Measurements from ENCODE around the gene BORA. TPM values are rescaled to one million over a fixed set of nuclear protein-coding genes. Genes with fewer than 3 reads are reported as not detected.
A peak's percentile ranks its signal among the peaks of the same experiment; 100 is the strongest.

The BORA gene
- total RNA-seq, 1 experiment from 2014 or later = 19.5 TPM

DNA sequence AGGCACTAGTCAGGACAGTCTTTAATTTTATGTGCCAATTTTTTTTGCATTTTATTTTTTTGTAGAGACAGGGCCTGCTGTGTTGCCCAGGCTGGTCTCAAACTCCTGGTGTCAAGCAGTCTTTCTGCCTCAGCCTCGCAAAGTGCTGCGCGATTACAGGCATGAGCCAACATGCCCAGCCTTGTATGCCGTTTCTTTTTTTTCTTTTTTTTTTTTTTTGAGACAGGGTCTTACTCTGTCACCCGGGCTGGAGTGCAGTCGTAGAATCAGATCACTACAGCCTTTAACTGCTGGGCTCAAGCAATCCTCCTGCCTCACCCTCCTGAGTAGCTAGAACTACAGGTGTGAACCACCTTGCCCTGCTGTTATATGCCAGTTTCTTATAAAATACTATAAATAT is 26.4 kb downstream of the BORA start:
- Histone ChIP-seq H2AFZ (no peak overlapping the region), H3K4me2 (no peak overlapping the region), H4K20me1 (ENCODE audit: insufficient read depth) (peaks cover 13% of the 10 kb centered on the region; the same call in 1 of the 2 replicates), H3K79me2 (ENCODE audit: low read depth) (no peaks in the 10 kb centered on the region), H3K27me3 (ENCODE audit: insufficient read depth, low read depth) (no peaks in the 10 kb centered on the region), H3K4me3 (no peak overlapping the region), H3K9me3 (ENCODE audit: insufficient read depth, low read depth) (no peaks in the 10 kb centered on the region), H3F3A (ENCODE audit: insufficient read depth, low read depth) (peaks cover 9% of the 10 kb centered on the region; the same call in 1 of the 2 replicates), H3K4me1 (replicated peaks; ENCODE audit: insufficient read depth) (no peaks in the 10 kb centered on the region), H3K36me3 (ENCODE audit: low read depth) (peaks cover 38% of the 10 kb centered on the region), H3K9me2 (ENCODE audit: insufficient read depth) (no peaks in the 10 kb centered on the region), H3K27ac (no peak overlapping the region)
- TF ChIP-seq, protein P1, sequence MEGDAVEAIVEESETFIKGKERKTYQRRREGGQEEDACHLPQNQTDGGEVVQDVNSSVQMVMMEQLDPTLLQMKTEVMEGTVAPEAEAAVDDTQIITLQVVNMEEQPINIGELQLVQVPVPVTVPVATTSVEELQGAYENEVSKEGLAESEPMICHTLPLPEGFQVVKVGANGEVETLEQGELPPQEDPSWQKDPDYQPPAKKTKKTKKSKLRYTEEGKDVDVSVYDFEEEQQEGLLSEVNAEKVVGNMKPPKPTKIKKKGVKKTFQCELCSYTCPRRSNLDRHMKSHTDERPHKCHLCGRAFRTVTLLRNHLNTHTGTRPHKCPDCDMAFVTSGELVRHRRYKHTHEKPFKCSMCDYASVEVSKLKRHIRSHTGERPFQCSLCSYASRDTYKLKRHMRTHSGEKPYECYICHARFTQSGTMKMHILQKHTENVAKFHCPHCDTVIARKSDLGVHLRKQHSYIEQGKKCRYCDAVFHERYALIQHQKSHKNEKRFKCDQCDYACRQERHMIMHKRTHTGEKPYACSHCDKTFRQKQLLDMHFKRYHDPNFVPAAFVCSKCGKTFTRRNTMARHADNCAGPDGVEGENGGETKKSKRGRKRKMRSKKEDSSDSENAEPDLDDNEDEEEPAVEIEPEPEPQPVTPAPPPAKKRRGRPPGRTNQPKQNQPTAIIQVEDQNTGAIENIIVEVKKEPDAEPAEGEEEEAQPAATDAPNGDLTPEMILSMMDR (conservative IDR thresholded peaks at IDR 0.05) = no peak
- no peak for TF ChIP-seq EZH2 (IDR thresholded peaks at IDR 0.05; ENCODE audit: low read depth)
- intact Hi-C loops (cut with micrococcal nuclease; ENCODE audit: unreplicated experiment) = no loop called here
- POLR2A ChIA-PET (ENCODE audit: unreplicated experiment) = no interaction called here
- DNase-seq = no peak
- CTCF ChIA-PET = no interaction called here
- BruUV-seq (replicated peaks) = no TSS peak

DNA sequence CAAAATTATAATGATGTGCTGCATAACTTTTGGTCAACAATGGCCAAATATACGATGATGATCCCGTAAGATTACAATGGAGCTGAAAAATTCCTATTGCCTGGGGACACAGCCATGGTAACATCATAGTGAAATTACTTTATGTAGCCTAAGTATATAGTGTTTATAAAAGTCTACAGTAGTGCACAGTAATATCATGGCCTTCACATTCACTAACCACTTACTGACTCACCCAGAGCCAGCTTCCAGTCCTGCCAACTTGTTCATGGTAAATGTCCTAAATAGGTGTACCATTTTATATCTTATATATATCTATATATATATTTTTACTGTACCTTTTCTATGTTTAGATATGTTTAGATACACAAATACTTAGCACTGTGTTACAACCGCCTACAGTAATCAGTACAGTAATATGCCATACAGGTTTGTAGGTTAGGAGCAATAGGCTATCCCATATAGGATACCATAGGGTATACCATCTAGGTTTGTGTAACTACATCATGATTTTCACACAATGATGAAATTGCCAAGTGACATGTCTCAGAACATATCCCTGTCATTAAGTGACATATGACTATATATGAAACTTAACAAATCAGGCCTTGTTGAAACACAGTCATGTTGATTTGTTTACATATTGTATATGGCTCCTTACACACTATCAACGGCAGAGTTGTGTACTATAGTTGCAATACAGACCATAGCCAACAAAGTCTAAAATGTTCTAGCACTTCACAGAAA is 30.2 kb downstream of the BORA start:
- H3K9me3 ChIP-seq (ENCODE audit: insufficient read depth, low read depth) = no peaks in the 10 kb centered on the region
- H3F3A ChIP-seq (ENCODE audit: insufficient read depth, low read depth) = peaks cover 12% of the 10 kb centered on the region; the same call in 1 of the 2 replicates
- no peak overlapping the region for H3K27ac ChIP-seq
- peaks cover 5% of the 10 kb centered on the region; the same call in 1 of the 2 replicates for H4K20me1 ChIP-seq (ENCODE audit: insufficient read depth)
- H3K4me2 ChIP-seq = no peak overlapping the region
- peaks cover 51% of the 10 kb centered on the region for H3K36me3 ChIP-seq (ENCODE audit: low read depth)
- no peak overlapping the region for H3K4me3 ChIP-seq
- ChIA-PET POLR2A (ENCODE audit: unreplicated experiment) (no interaction called here), CTCF (no interaction called here)
- no peak for TF ChIP-seq EZH2 (IDR thresholded peaks at IDR 0.05; ENCODE audit: low read depth)
- TF ChIP-seq, protein P1 (conservative IDR thresholded peaks at IDR 0.05) = no peak
- intact Hi-C loops (cut with micrococcal nuclease; ENCODE audit: unreplicated experiment) = no loop called here
- H2AFZ ChIP-seq = no peak overlapping the region
- H3K27me3 ChIP-seq (ENCODE audit: insufficient read depth, low read depth) = no peaks in the 10 kb centered on the region
- no peaks in the 10 kb centered on the region for H3K9me2 ChIP-seq (ENCODE audit: insufficient read depth)
- BruUV-seq (replicated peaks) = TSS peak; percentile 3
- no peak for DNase-seq
- H3K79me2 ChIP-seq (ENCODE audit: low read depth) = no peaks in the 10 kb centered on the region
- H3K4me1 ChIP-seq (replicated peaks; ENCODE audit: insufficient read depth) = no peaks in the 10 kb centered on the region

DNA sequence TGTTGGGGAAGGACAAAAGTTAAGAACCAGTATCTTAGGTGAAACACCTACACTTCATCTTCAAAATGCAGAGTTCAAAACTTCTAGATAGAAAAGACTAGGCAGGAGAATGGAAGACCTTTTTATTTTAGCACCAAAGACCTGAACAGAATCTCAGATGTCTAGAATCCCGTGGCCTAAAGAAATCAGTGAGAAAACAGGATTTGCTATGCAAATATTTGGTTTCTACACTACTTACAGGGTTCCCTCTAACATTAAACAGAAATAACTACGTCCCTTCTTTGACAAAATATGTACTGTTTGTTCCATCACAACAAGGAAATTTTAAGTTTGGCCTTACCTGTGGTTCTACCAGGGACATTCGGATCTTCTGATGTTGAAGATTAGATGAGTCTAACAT is 32.5 kb downstream of the BORA start:
- POLR2A ChIA-PET (ENCODE audit: unreplicated experiment) = no interaction called here

More for the DNA sequence above, 32.5 kb downstream of the BORA start:
- H3F3A ChIP-seq (ENCODE audit: insufficient read depth, low read depth) = peaks cover 12% of the 10 kb centered on the region; the same call in 1 of the 2 replicates
- CTCF ChIA-PET = no interaction called here
- H3K4me2 ChIP-seq = no peak overlapping the region
- peaks cover 44% of the 10 kb centered on the region for H3K36me3 ChIP-seq (ENCODE audit: low read depth)
- peaks cover 5% of the 10 kb centered on the region; the same call in 1 of the 2 replicates for H4K20me1 ChIP-seq (ENCODE audit: insufficient read depth)
- no peaks in the 10 kb centered on the region for H3K9me2 ChIP-seq (ENCODE audit: insufficient read depth)
- intact Hi-C loops (cut with micrococcal nuclease; ENCODE audit: unreplicated experiment) = no loop called here
- H3K79me2 ChIP-seq (ENCODE audit: low read depth) = no peaks in the 10 kb centered on the region
- no peak overlapping the region for H2AFZ ChIP-seq
- TF ChIP-seq EZH2 (IDR thresholded peaks at IDR 0.05; ENCODE audit: low read depth) = no peak
- no peak overlapping the region for H3K4me3 ChIP-seq
- no peak overlapping the region for H3K27ac ChIP-seq
- no peak for DNase-seq
- no peaks in the 10 kb centered on the region for H3K27me3 ChIP-seq (ENCODE audit: insufficient read depth, low read depth)
- H3K4me1 ChIP-seq (replicated peaks; ENCODE audit: insufficient read depth) = no peaks in the 10 kb centered on the region
- H3K9me3 ChIP-seq (ENCODE audit: insufficient read depth, low read depth) = no peaks in the 10 kb centered on the region
- no TSS peak for BruUV-seq (replicated peaks)
